SK-N-MC (cell line): ENCODE results near the gene ACOT6.

ENCODE experiments used
- EZH2 ChIP-seq: fragments of 200-600 bp; sonication (generic); IDR thresholded peaks from one replicate; pipeline ENCODE4 v1.6.1; 2017; ENCODE audit warnings: antibody characterized with exemption
- FOXP2 ChIP-seq: optimal IDR thresholded peaks from 2 replicates; pipeline ENCODE3; 2011; ENCODE audit warnings: mild to moderate bottlenecking, moderate library complexity; ENCODE audit not compliant: insufficient read depth; ENCODE audit errors: extremely low read length, control extremely low read depth
- POLR2AphosphoS5 ChIP-seq: IDR thresholded peaks from 2 replicates; pipeline ENCODE4 v1.6.1; 2012; ENCODE audit warnings: mild to moderate bottlenecking, low read depth, low read length, borderline replicate concordance

GRCh38 chr14:73655851-73656250 lies 43.5 kb downstream of the ACOT6 start:
- TF ChIP-seq EZH2: no peak
- TF ChIP-seq POLR2AphosphoS5: no peak
- TF ChIP-seq FOXP2: no peak
